ENCODE results near the gene PEAK3. TPM values are rescaled to one million over a fixed set of nuclear protein-coding genes. Genes with fewer than 3 reads are reported as not detected.

The PEAK3 gene
- total RNA-seq, 2 experiments from 2014 or later: not detected

GRCh38 chr19:2233601-2234280 is 48.2 kb downstream of the PEAK3 start:
- intact Hi-C loops (cut with micrococcal nuclease): loop anchor here (10.0 kb wide), 1 partner anchor 219 kb away; the partner anchor contains the start of gene BTBD2
- DNase-seq: no peak
- Mint-ChIP-seq H3K27ac (no peak overlapping the region), H3K9me3 (no peaks in the 10 kb centered on the region), H3K27me3 (ENCODE audit: low read depth) (no peaks in the 10 kb centered on the region), H3K4me3 (peak overlapping the region; percentile 99), H3K4me1 (ENCODE audit: low read depth) (peaks cover 38% of the 10 kb centered on the region), H3K36me3 (ENCODE audit: low read depth) (peaks cover 28% of the 10 kb centered on the region)
- CTCF ChIA-PET: no interaction called here

DNA sequence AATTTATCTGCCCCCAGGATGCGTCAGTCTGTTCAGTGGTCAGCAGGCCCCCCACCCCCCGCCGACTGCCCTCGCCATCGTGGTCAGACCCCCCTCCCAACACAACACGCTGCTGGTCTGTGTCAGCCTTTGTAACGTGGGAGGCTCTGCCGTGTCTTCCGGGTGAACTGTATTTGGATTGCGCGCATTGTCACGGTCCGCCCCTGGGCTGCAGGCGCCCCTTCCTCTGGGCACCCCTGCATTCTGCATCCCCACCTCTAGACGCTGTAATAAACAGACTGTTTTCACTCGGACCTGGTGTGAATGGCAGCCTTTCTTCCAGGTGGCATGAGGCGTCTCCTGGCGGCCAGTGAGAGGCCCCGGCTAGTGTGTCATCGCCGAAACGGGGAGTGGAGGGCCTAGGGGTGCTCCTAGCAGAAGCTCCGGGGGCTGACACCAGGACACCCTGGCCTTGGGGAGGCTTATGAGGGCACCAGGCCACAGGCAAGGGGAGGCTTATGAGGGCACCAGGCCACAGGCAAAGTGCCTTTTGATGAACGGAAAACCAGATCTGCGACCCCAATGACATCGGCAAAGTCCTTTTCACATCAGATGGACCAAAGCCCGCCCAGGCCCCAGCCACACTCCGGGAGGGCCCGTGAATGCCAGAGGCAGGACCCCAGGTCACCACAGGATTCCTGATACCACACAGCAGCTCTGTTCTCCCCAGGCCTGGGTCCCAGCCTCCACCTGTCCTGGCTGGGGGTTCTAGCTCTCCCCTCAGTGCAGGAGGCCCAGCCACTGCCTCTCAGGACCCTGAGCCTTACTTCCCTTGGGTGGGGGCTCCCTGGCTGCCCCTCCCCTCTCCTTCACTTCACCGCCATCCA is 49.5 kb downstream of the PEAK3 start:
- no peaks in the 10 kb centered on the region for H3K27me3 Mint-ChIP-seq (ENCODE audit: low read depth)
- H3K9me3 Mint-ChIP-seq: no peaks in the 10 kb centered on the region
- no peak overlapping the region for H3K27ac Mint-ChIP-seq
- H3K36me3 Mint-ChIP-seq (ENCODE audit: low read depth): peaks cover 16% of the 10 kb centered on the region
- no peak overlapping the region for H3K4me3 Mint-ChIP-seq
- CTCF ChIA-PET: no interaction called here
- intact Hi-C loops (cut with micrococcal nuclease): loop anchor here (10.0 kb wide), 1 partner anchor 218 kb away; the partner anchor contains the start of gene BTBD2
- H3K4me1 Mint-ChIP-seq (ENCODE audit: low read depth): peaks cover 25% of the 10 kb centered on the region
- no peak for DNase-seq

DNA sequence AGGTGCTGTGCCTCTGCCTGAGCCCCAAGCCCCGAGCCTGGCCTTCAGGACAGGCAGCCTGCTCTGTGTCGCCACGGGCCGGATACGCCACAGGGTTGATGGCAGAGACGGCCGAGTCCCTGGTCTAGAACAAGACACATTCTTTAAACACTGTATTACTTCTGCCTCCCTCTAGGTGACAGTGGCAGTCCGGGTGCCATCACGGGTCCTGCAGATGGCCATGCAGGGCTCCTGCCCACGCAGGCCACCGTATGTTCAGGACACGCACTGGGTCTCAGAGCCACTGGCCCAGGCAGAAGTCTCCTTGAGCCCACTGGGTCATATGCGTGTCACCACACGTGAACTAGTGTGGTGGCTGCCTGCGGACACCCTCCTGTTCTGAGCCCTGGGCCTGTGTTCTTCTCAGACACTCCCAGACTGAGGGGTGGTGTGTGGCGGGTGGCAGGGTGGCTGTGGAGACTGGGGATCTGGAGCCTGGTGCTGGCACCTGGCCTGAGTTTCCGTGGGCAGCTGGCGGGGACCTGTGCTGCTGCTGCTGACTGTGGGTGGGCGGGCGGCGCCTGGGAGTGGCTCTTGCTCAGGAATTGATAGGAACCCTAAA is 50.3 kb downstream of the PEAK3 start:
- CTCF ChIA-PET: interaction anchor here (0.6 to 0.9 kb wide), 2 partner anchors 28 to 160 kb away, joined by 3 to 4 read pairs; no protein-coding TSS in a partner anchor
- Mint-ChIP-seq H3K27me3 (ENCODE audit: low read depth) (no peaks in the 10 kb centered on the region), H3K36me3 (ENCODE audit: low read depth) (peaks cover 13% of the 10 kb centered on the region), H3K27ac (peak overlapping the region; percentile 56), H3K4me1 (ENCODE audit: low read depth) (peaks cover 23% of the 10 kb centered on the region), H3K4me3 (no peak overlapping the region), H3K9me3 (no peaks in the 10 kb centered on the region)
- DNase-seq: no peak
- intact Hi-C loops (cut with micrococcal nuclease): loop anchor here (10.0 kb wide), 1 partner anchor 217 kb away; the partner anchor contains the start of gene BTBD2

GRCh38 chr19:2230807-2231533 is 51.0 kb downstream of the PEAK3 start:
- Mint-ChIP-seq H3K27me3 (ENCODE audit: low read depth) (no peaks in the 10 kb centered on the region), H3K27ac (no peak overlapping the region), H3K4me1 (ENCODE audit: low read depth) (peaks cover 20% of the 10 kb centered on the region), H3K36me3 (ENCODE audit: low read depth) (peaks cover 12% of the 10 kb centered on the region), H3K4me3 (no peak overlapping the region), H3K9me3 (no peaks in the 10 kb centered on the region)
- intact Hi-C loops (cut with micrococcal nuclease): loop anchor here (10.0 kb wide), 1 partner anchor 216 kb away; the partner anchor contains the start of gene BTBD2
- DNase-seq: no peak
- CTCF ChIA-PET: interaction anchor here (0.6 to 0.9 kb wide), 2 partner anchors 29 to 161 kb away, joined by 3 to 4 read pairs; no protein-coding TSS in a partner anchor

GRCh38 chr19:2230033-2230531 is 51.9 kb downstream of the PEAK3 start:
- H3K4me3 Mint-ChIP-seq: no peak overlapping the region

DNA sequence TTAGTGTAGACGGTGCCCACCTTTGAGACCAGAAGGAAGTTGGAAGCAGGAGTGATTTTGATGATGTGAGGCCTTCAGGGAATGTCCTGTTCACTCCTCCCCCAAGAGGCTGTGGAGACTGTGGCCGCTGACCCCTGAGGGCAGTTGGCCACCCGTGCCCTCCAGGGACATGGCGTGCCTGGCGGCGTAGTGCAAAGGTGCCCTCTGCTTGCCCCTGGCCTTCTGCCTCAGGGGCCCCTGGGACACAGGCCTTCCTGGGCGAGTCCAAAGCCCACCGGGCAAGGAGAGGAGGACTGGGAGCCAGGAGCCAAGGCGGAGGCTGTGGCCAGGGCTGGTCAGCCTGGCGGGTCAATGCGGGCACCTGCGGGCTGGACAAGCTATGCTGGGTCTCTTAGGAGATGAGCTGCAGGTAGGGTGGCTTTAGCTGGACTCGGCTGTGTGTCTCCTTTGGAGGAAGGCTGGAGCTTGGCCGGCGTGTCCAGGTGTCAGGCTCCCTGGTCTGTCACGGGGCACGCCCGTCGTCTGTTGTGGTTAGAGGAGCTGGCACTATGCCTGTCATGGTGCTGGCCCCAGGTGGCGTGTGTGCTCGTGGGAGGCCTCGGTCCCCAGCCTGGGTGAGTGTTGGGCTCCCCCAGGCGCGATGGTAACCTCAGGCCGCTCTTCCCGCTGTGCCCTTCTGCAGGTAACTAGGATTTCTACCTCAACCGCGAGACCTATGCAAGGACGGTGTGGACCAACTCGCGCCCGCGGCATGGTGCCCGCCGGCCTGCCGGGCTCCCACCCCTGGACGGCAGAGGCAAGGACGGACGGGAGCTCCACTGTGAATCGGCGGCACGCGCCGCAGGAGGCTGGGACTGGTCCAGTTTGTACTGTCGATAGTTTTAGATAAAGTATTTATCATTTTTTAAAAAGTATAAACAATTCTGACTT is 52.6 kb downstream of the PEAK3 start:
- Mint-ChIP-seq H3K4me1 (ENCODE audit: low read depth) (peaks cover 10% of the 10 kb centered on the region), H3K9me3 (no peaks in the 10 kb centered on the region), H3K4me3 (no peak overlapping the region), H3K27ac (peak overlapping the region; percentile 46), H3K36me3 (ENCODE audit: low read depth) (peaks cover 21% of the 10 kb centered on the region), H3K27me3 (ENCODE audit: low read depth) (no peaks in the 10 kb centered on the region)
- CTCF ChIA-PET: interaction anchor here (1.4 kb wide), 1 partner anchor 12 kb away, joined by 3 read pairs; no protein-coding TSS in a partner anchor
- DNase-seq: no peak
- intact Hi-C loops (cut with micrococcal nuclease): loop anchor here (10.0 kb wide), 1 partner anchor 215 kb away; the partner anchor contains the start of gene BTBD2

More at GRCh38 chr19:2230033-2230531, 51.9 kb downstream of the PEAK3 start:
- Mint-ChIP-seq H3K9me3 (no peaks in the 10 kb centered on the region), H3K27ac (no peak overlapping the region), H3K36me3 (ENCODE audit: low read depth) (peaks cover 16% of the 10 kb centered on the region), H3K4me1 (ENCODE audit: low read depth) (peaks cover 17% of the 10 kb centered on the region), H3K27me3 (ENCODE audit: low read depth) (no peaks in the 10 kb centered on the region)
- CTCF ChIA-PET: interaction anchor here (1.4 kb wide), 1 partner anchor 13 kb away, joined by 3 read pairs; no protein-coding TSS in a partner anchor
- intact Hi-C loops (cut with micrococcal nuclease): loop anchor here (10.0 kb wide), 1 partner anchor 215 kb away; the partner anchor contains the start of gene BTBD2
- DNase-seq: no peak

GRCh38 chr19:2228157-2229030 is 53.6 kb downstream of the PEAK3 start:
- Mint-ChIP-seq H3K4me1 (ENCODE audit: low read depth) (peaks cover 4% of the 10 kb centered on the region), H3K27ac (peak overlapping the region; percentile 46), H3K4me3 (no peak overlapping the region), H3K9me3 (no peaks in the 10 kb centered on the region), H3K27me3 (ENCODE audit: low read depth) (no peaks in the 10 kb centered on the region), H3K36me3 (ENCODE audit: low read depth) (peaks cover 21% of the 10 kb centered on the region)
- DNase-seq: no peak
- intact Hi-C loops (cut with micrococcal nuclease): no loop called here
- CTCF ChIA-PET: interaction anchor here (1.4 kb wide), 1 partner anchor 11 kb away, joined by 3 read pairs; no protein-coding TSS in a partner anchor

DNA sequence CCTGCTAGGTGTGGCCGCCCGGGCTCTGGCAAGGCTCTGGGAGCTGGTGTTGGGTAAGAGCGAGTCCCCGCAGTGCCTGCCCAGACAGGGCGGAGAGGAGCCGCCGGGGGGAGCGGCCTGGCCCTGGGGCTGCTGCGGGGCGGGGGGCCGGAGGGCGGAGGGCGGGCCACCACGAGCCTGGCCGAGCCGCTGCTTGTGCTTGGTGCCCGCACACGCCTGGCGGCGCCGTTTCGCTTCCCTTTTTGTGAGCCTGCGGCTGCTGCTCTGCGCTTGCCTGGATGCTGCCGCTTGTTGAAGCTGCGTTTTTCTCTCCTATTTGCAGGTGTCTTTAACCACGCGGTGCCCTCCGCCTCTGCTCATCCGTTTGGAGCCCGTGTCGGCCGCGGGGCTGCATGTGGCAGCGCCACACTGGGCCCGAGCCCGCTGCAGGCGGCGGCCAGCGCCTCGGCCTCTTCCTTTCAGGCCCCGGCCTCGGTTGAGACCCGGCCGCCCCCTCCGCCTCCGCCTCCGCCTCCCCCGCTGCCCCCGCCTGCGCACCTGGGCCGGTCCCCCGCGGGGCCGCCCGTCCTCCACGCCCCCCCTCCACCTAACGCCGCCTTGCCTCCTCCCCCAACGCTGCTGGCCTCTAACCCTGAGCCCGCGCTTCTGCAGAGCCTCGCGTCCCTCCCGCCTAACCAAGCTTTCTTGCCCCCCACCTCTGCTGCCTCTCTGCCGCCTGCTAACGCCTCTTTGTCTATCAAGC is 54.4 kb downstream of the PEAK3 start:
- no peaks in the 10 kb centered on the region for H3K27me3 Mint-ChIP-seq (ENCODE audit: low read depth)
- H3K4me1 Mint-ChIP-seq (ENCODE audit: low read depth): no peaks in the 10 kb centered on the region
- CTCF ChIA-PET: no interaction called here
- no peak overlapping the region for H3K27ac Mint-ChIP-seq
- intact Hi-C loops (cut with micrococcal nuclease): no loop called here
- H3K36me3 Mint-ChIP-seq (ENCODE audit: low read depth): peaks cover 23% of the 10 kb centered on the region
- no peak for DNase-seq
- H3K4me3 Mint-ChIP-seq: no peak overlapping the region
- H3K9me3 Mint-ChIP-seq: no peaks in the 10 kb centered on the region

- H3K4me1 Mint-ChIP-seq (ENCODE audit: low read depth): no peaks in the 10 kb centered on the region
- no peak overlapping the region for H3K27ac Mint-ChIP-seq
- peaks cover 20% of the 10 kb centered on the region for H3K36me3 Mint-ChIP-seq (ENCODE audit: low read depth)
- CTCF ChIA-PET: no interaction called here
- no peak for DNase-seq
- intact Hi-C loops (cut with micrococcal nuclease): no loop called here
- no peaks in the 10 kb centered on the region for H3K27me3 Mint-ChIP-seq (ENCODE audit: low read depth)
- H3K9me3 Mint-ChIP-seq: no peaks in the 10 kb centered on the region
- H3K4me3 Mint-ChIP-seq: no peak overlapping the region
These were observed 55.1 kb downstream of the PEAK3 start for GRCh38 chr19:2226840-2227360.

Data from activated naive CD4-positive, alpha-beta T cell treated with anti-CD3 and anti-CD28 coated beads for 36 hours (primary cell).